H9 (cell line): ENCODE measurements around the gene NOA1. TPM values are rescaled to one million over a fixed set of nuclear protein-coding genes. Genes with fewer than 3 reads are reported as not detected.

Source experiments
- DNase-seq: peaks from one replicate; pipeline ENCODE4 v3.0.0-alpha.2; 2017
- H2AFZ ChIP-seq: one replicate; pipeline ENCODE4 v1.6.1; 2013; ENCODE audit warnings: mild to moderate bottlenecking, low read length, control low read depth, moderate library complexity
- H2AK5ac ChIP-seq: 2 replicates; pipeline ENCODE4 v1.6.1; 2013; ENCODE audit warnings: low read length, control low read depth, mixed read lengths; ENCODE audit not compliant: insufficient read length
- H2BK120ac ChIP-seq: one replicate; pipeline ENCODE4 v1.6.1; 2013; ENCODE audit warnings: low read depth, mild to moderate bottlenecking, low read length, control low read depth, inconsistent platforms; ENCODE audit not compliant: poor library complexity, severe bottlenecking
- H2BK12ac ChIP-seq: 2 replicates; pipeline ENCODE4 v1.6.1; 2013; ENCODE audit warnings: low read length, control low read depth, mixed read lengths, low read depth; ENCODE audit not compliant: insufficient read length
- H2BK15ac ChIP-seq: 2 replicates; pipeline ENCODE4 v1.6.1; 2013; ENCODE audit warnings: low read depth, low read length, control low read depth
- H2BK20ac ChIP-seq: one replicate; pipeline ENCODE4 v1.6.1; 2013; ENCODE audit warnings: low read depth, mild to moderate bottlenecking, low read length, control low read depth, inconsistent platforms; ENCODE audit not compliant: poor library complexity, severe bottlenecking
- H2BK5ac ChIP-seq: 2 replicates; pipeline ENCODE4 v1.6.1; 2013; ENCODE audit warnings: low read length, control low read depth, mixed read lengths; ENCODE audit not compliant: insufficient read length
- H3K14ac ChIP-seq: 2 replicates; pipeline ENCODE4 v1.6.1; 2013; ENCODE audit warnings: low read length, control low read depth; ENCODE audit not compliant: insufficient read depth
- H3K18ac ChIP-seq: 2 replicates; pipeline ENCODE4 v1.6.1; 2013; ENCODE audit warnings: low read depth, mild to moderate bottlenecking, mixed read lengths, low read length, control low read depth; ENCODE audit not compliant: insufficient read length
- H3K23ac ChIP-seq: 2 replicates; pipeline ENCODE4 v1.6.1; 2013; ENCODE audit warnings: low read length, control low read depth, mixed read lengths, low read depth; ENCODE audit not compliant: insufficient read length
- H3K23me2 ChIP-seq: 2 replicates; pipeline ENCODE4 v1.6.1; 2013; ENCODE audit warnings: low read depth, mild to moderate bottlenecking, mixed read lengths, low read length, control low read depth; ENCODE audit not compliant: insufficient read length, poor library complexity, severe bottlenecking
- H3K27ac ChIP-seq: 2 replicates; pipeline ENCODE4 v1.5.1; 2013; ENCODE audit warnings: low read length, control low read depth, mixed read lengths, low read depth; ENCODE audit not compliant: insufficient read length
- H3K27me3 ChIP-seq: 2 replicates; pipeline ENCODE4 v1.6.1; 2013; ENCODE audit warnings: low read length, control low read depth, inconsistent platforms; ENCODE audit not compliant: insufficient read depth
- H3K4ac ChIP-seq: 2 replicates; pipeline ENCODE4 v1.6.1; 2013; ENCODE audit warnings: low read depth, mild to moderate bottlenecking, control low read depth, inconsistent platforms, low read length, moderate library complexity
- H3K4me1 ChIP-seq: 2 replicates; pipeline ENCODE4 v1.6.1; 2013; ENCODE audit warnings: low read length, control low read depth, inconsistent platforms; ENCODE audit not compliant: insufficient read depth
- H3K4me2 ChIP-seq: 2 replicates; pipeline ENCODE4 v1.6.1; 2013; ENCODE audit warnings: low read length, control low read depth, mixed read lengths; ENCODE audit not compliant: insufficient read length, insufficient read depth
- H3K56ac ChIP-seq: 2 replicates; pipeline ENCODE4 v1.6.1; 2013; ENCODE audit warnings: low read depth, mild to moderate bottlenecking, mixed read lengths, low read length, control low read depth; ENCODE audit not compliant: insufficient read length
- H3K79me1 ChIP-seq: 2 replicates; pipeline ENCODE4 v1.6.1; 2013; ENCODE audit warnings: low read depth, mild to moderate bottlenecking, moderate library complexity, low read length, control low read depth, inconsistent platforms; ENCODE audit not compliant: insufficient read depth, poor library complexity, severe bottlenecking
- H3K79me2 ChIP-seq: 2 replicates; pipeline ENCODE4 v1.6.1; 2013; ENCODE audit warnings: low read length, control low read depth, inconsistent platforms; ENCODE audit not compliant: insufficient read depth
- H3K9ac ChIP-seq: 2 replicates; pipeline ENCODE4 v1.6.1; 2013; ENCODE audit warnings: low read length, control low read depth, mixed read lengths; ENCODE audit not compliant: insufficient read length; ENCODE audit errors: extremely low read depth
- H3K9me3 ChIP-seq: one replicate; pipeline ENCODE4 v1.6.1; 2013; ENCODE audit warnings: low read depth, low read length, inconsistent platforms; ENCODE audit not compliant: control insufficient read depth
- H3T11ph ChIP-seq: one replicate; pipeline ENCODE4 v1.6.1; 2013; ENCODE audit warnings: mild to moderate bottlenecking, low read length, control low read depth, inconsistent platforms
- H4K20me1 ChIP-seq: one replicate; pipeline ENCODE4 v1.6.1; 2013; ENCODE audit not compliant: control insufficient read depth, insufficient read length, insufficient read depth
- H4K5ac ChIP-seq: 2 replicates; pipeline ENCODE4 v1.6.1; 2013; ENCODE audit warnings: low read depth, mild to moderate bottlenecking, mixed read lengths, low read length, control low read depth; ENCODE audit not compliant: insufficient read length
- H4K8ac ChIP-seq: replicated peaks from 2 replicates; pipeline ENCODE4 v1.6.1; 2013; ENCODE audit warnings: low read length, control low read depth, mixed read lengths, low read depth; ENCODE audit not compliant: insufficient read length
- H4K91ac ChIP-seq: 2 replicates; pipeline ENCODE4 v1.6.1; 2013; ENCODE audit warnings: low read depth, mild to moderate bottlenecking, moderate library complexity, mixed read lengths, low read length, control low read depth; ENCODE audit not compliant: insufficient read length
- H3K27ac Mint-ChIP-seq, 3 experiments: 2 replicates in 2 of 3; 3 replicates in 1 of 3; pipeline ENCODE4 v1.8.0; 2020 to 2021; ENCODE audit warnings: mixed read lengths in 3 of 3, mild to moderate bottlenecking in 1 of 3, moderate library complexity in 1 of 3
- H3K27me3 Mint-ChIP-seq: 2 replicates; pipeline ENCODE4 v1.8.0; 2021; ENCODE audit warnings: low read depth, mild to moderate bottlenecking, moderate library complexity, mixed read lengths
- H3K36me3 Mint-ChIP-seq, 3 experiments: 2 replicates in 2 of 3; 3 replicates in 1 of 3; pipeline ENCODE4 v1.8.0; 2020 to 2021; ENCODE audit warnings: low read depth in 3 of 3, mixed read lengths in 3 of 3; ENCODE audit not compliant: insufficient read depth in 1 of 3
- H3K4me1 Mint-ChIP-seq, 2 experiments: 2 replicates each; pipeline ENCODE4 v1.8.0; 2020; ENCODE audit warnings: mixed read lengths in 2 of 2
- H3K4me3 Mint-ChIP-seq, 2 experiments: 2 replicates in 1 of 2; 3 replicates in 1 of 2; pipeline ENCODE4 v1.8.0; 2020 to 2021; ENCODE audit warnings: mild to moderate bottlenecking in 2 of 2, mixed read lengths in 2 of 2, moderate library complexity in 1 of 2
- H3K9me3 Mint-ChIP-seq, 2 experiments: 2 replicates in 1 of 2; 3 replicates in 1 of 2; pipeline ENCODE4 v1.8.0; 2020; ENCODE audit warnings: mild to moderate bottlenecking in 2 of 2, mixed read lengths in 2 of 2, moderate library complexity in 1 of 2
- total RNA-seq: library from RNA; stranded (reverse); gene quantifications from 2 replicates; pipeline ENCODE4 v1.2.1, GENCODE V29; 2021
- TF ChIP-seq, protein P1 (sequence below): fragments of 200-600 bp; sonication (generic); conservative IDR thresholded peaks from 3 replicates; pipeline ENCODE4 v1.8.0; 2021; ENCODE audit warnings: antibody characterized with exemption, mild to moderate bottlenecking

NOA1 gene
- total RNA-seq, 1 experiment from 2014 or later, result 22.8 TPM

GRCh38 chr4:56972809-56973208 lies 4.6 kb downstream of the NOA1 start:
- Mint-ChIP-seq H3K9me3 (no peaks in the 10 kb centered on the region; a peak in 3 of 5 replicates), H3K27me3 (no peaks in the 10 kb centered on the region), H3K27ac (no peak overlapping the region), H3K36me3 (peaks cover 42 to 59% (median 45%) of the 10 kb centered on the region in 3 experiments), H3K4me1 (peaks cover 6 to 9% of the 10 kb centered on the region in 2 experiments; a peak in 3 of 4 replicates), H3K4me3 (no peak overlapping the region)
- no peak for DNase-seq
- Histone ChIP-seq H3K4me1 (no peaks in the 10 kb centered on the region; the same call in 1 of the 2 replicates), H3K4ac (no peak overlapping the region), H3K23ac (no peak overlapping the region), H2BK120ac (no peak overlapping the region), H3K18ac (no peak overlapping the region), H4K8ac (no peak overlapping the region), H2BK12ac (no peak overlapping the region), H3K14ac (no peak overlapping the region), H3K56ac (no peak overlapping the region), H3K23me2 (peaks cover 7% of the 10 kb centered on the region), H4K20me1 (no peaks in the 10 kb centered on the region), H3T11ph (no peak overlapping the region), H3K9me3 (no peaks in the 10 kb centered on the region), H3K4me2 (no peak overlapping the region), H2BK15ac (no peak overlapping the region), H3K27me3 (no peaks in the 10 kb centered on the region), H3K9ac (no peak overlapping the region), H3K27ac (no peak overlapping the region), H2BK20ac (no peak overlapping the region), H4K91ac (no peak overlapping the region), H2AK5ac (no peak overlapping the region), H2AFZ (no peak overlapping the region), H4K5ac (no peak overlapping the region), H3K79me2 (peaks cover 16% of the 10 kb centered on the region), H3K79me1 (no peaks in the 10 kb centered on the region), H2BK5ac (no peak overlapping the region)
- TF ChIP-seq, protein P1, sequence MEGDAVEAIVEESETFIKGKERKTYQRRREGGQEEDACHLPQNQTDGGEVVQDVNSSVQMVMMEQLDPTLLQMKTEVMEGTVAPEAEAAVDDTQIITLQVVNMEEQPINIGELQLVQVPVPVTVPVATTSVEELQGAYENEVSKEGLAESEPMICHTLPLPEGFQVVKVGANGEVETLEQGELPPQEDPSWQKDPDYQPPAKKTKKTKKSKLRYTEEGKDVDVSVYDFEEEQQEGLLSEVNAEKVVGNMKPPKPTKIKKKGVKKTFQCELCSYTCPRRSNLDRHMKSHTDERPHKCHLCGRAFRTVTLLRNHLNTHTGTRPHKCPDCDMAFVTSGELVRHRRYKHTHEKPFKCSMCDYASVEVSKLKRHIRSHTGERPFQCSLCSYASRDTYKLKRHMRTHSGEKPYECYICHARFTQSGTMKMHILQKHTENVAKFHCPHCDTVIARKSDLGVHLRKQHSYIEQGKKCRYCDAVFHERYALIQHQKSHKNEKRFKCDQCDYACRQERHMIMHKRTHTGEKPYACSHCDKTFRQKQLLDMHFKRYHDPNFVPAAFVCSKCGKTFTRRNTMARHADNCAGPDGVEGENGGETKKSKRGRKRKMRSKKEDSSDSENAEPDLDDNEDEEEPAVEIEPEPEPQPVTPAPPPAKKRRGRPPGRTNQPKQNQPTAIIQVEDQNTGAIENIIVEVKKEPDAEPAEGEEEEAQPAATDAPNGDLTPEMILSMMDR, result no peak
